Measurements from ENCODE around the gene FGD4.

GRCh38 chr12:32588604-32589003, 189.2 kb downstream of the FGD4 start:
- TF ChIP-seq, protein P1, sequence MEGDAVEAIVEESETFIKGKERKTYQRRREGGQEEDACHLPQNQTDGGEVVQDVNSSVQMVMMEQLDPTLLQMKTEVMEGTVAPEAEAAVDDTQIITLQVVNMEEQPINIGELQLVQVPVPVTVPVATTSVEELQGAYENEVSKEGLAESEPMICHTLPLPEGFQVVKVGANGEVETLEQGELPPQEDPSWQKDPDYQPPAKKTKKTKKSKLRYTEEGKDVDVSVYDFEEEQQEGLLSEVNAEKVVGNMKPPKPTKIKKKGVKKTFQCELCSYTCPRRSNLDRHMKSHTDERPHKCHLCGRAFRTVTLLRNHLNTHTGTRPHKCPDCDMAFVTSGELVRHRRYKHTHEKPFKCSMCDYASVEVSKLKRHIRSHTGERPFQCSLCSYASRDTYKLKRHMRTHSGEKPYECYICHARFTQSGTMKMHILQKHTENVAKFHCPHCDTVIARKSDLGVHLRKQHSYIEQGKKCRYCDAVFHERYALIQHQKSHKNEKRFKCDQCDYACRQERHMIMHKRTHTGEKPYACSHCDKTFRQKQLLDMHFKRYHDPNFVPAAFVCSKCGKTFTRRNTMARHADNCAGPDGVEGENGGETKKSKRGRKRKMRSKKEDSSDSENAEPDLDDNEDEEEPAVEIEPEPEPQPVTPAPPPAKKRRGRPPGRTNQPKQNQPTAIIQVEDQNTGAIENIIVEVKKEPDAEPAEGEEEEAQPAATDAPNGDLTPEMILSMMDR (IDR thresholded peaks at IDR 0.05) = no peak
- TF ChIP-seq POLR2AphosphoS5 (IDR thresholded peaks at IDR 0.05) = no peak
